Gastroesophageal sphincter (tissue), 3 donors: ENCODE data around the gene PROSER1.

Source experiments
- CTCF ChIP-seq, 4 experiments: fragments of 200-600 bp in 2 of 4; fragments of 450-650 bp in 2 of 4; sonication (generic) in 1 of 4; IDR thresholded peaks; one replicate each; pipeline ENCODE4 v1.5.1; 2017 to 2019; ENCODE audit warnings: antibody characterized with exemption in 4 of 4, mild to moderate bottlenecking in 2 of 4, moderate library complexity in 2 of 4
- EP300 ChIP-seq: sonication (generic); formaldehyde crosslinking; IDR thresholded peaks from one replicate; pipeline ENCODE4 v1.6.1; 2017; ENCODE audit warnings: antibody characterized with exemption, mild to moderate bottlenecking

- TF ChIP-seq CTCF (IDR thresholded peaks at IDR 0.05), result no peak
- TF ChIP-seq EP300, result no peak
Measured at GRCh38 chr13:39056018-39056417, 18.1 kb upstream of the PROSER1 start.
